K562 (cell line): Measurements from ENCODE around the gene ERAP2. TPM values are rescaled to one million over a fixed set of nuclear protein-coding genes. Genes with fewer than 3 reads are reported as not detected.

ENCODE experiments used
- AFF1 ChIP-seq, 2 experiments: fragments of 450-650 bp; IDR thresholded peaks; 2 replicates each; pipeline ENCODE4 v1.6.1; 2018; ENCODE audit warnings: mild to moderate bottlenecking in 2 of 2, low read depth in 1 of 2; ENCODE audit not compliant: partially characterized antibody in 2 of 2
- GATAD2B ChIP-seq: fragments of 450-650 bp; IDR thresholded peaks from 2 replicates; pipeline ENCODE4 v1.6.1; 2017; ENCODE audit warnings: mild to moderate bottlenecking, borderline replicate concordance
- GTF2E2 ChIP-seq: fragments of 200-800 bp; sonication (Bioruptor generic); IDR thresholded peaks from 2 replicates; pipeline ENCODE4 v1.6.1; 2016; ENCODE audit warnings: missing genetic modification characterization, missing compliant biosample characterization
- HEY1 ChIP-seq: fragments of 250-450 bp; sonication (Bioruptor Pico); IDR thresholded peaks from 2 replicates; pipeline ENCODE4 v1.5.0; 2020; ENCODE audit warnings: mild to moderate bottlenecking, moderate library complexity, borderline replicate concordance
- JUN ChIP-seq, 2 experiments: sonication (generic) in 1 of 2; formaldehyde crosslinking in 1 of 2; IDR thresholded peaks; 2 replicates each; pipeline versions ENCODE4 v1.6.1 to v1.8.0; 2012 to 2022; ENCODE audit warnings: borderline replicate concordance in 2 of 2, mild to moderate bottlenecking in 2 of 2, improper control_type of control experiment in 1 of 2, low read depth in 1 of 2, low read length in 1 of 2, missing genetic modification reagents in 1 of 2
- KLF16 ChIP-seq: IDR thresholded peaks from 2 replicates; pipeline ENCODE4 v1.6.1; 2016; ENCODE audit warnings: antibody characterized with exemption
- MECOM ChIP-seq: fragments of 250-450 bp; sonication (Bioruptor Pico); IDR thresholded peaks from 2 replicates; pipeline ENCODE4 v1.8.0; 2022; ENCODE audit warnings: inconsistent platforms
- MYNN ChIP-seq, 2 experiments: sonication (generic); formaldehyde crosslinking in 1 of 2; IDR thresholded peaks; 2 replicates each; pipeline versions ENCODE4 v1.5.0 to v1.6.1; 2016 to 2020; ENCODE audit warnings: antibody characterized with exemption in 1 of 2, missing genetic modification reagents in 1 of 2
- OTX1 ChIP-seq: fragments of 450-650 bp; formaldehyde crosslinking; IDR thresholded peaks from 2 replicates; pipeline ENCODE4 v1.4.0; 2022; ENCODE audit warnings: mild to moderate bottlenecking
- PCBP2 ChIP-seq: fragments of 200-400 bp; formaldehyde crosslinking; IDR thresholded peaks from 2 replicates; pipeline ENCODE4 v1.6.1; 2018; ENCODE audit warnings: low read length, low read depth, mild to moderate bottlenecking, moderate library complexity; ENCODE audit not compliant: poor library complexity, severe bottlenecking
- POLR2AphosphoS2 ChIP-seq: IDR thresholded peaks from 2 replicates; pipeline ENCODE4 v1.6.1; 2012; ENCODE audit warnings: low read length, improper control_type of control experiment
- POLR2H ChIP-seq: IDR thresholded peaks from 2 replicates; pipeline ENCODE4 v1.6.1; 2016; ENCODE audit warnings: missing genetic modification characterization, low read depth, mild to moderate bottlenecking, control low read depth, missing compliant biosample characterization, moderate library complexity
- PPARD ChIP-seq: fragments of 250-450 bp; sonication (Bioruptor Pico); IDR thresholded peaks from 2 replicates; pipeline ENCODE4 v1.8.0; 2022; ENCODE audit warnings: inconsistent platforms, mild to moderate bottlenecking, moderate library complexity
- SMAD1 ChIP-seq: fragments of 150-350 bp; IDR thresholded peaks from 2 replicates; pipeline ENCODE4 v1.6.1; 2014; ENCODE audit warnings: low read length, low read depth; ENCODE audit not compliant: partially characterized antibody
- SMARCA4 ChIP-seq: fragments of 450-650 bp; IDR thresholded peaks from 2 replicates; pipeline ENCODE4 v1.6.1; 2016
- SMARCA5 ChIP-seq: fragments of 450-650 bp; IDR thresholded peaks from 2 replicates; pipeline ENCODE4 v1.6.1; 2016
- SNAPC5 ChIP-seq: fragments of 250-450 bp; sonication (Bioruptor Pico); IDR thresholded peaks from 2 replicates; pipeline ENCODE4 v1.8.0; 2021; ENCODE audit warnings: moderate library complexity, mild to moderate bottlenecking, inconsistent platforms
- TARDBP ChIP-seq: fragments of 450-650 bp; IDR thresholded peaks from 2 replicates; pipeline ENCODE4 v1.6.1; 2016
- TBP ChIP-seq: optimal IDR thresholded peaks from 2 replicates; pipeline ENCODE3; 2011; ENCODE audit warnings: low read depth, low read length, improper control_type of control experiment
- ZBTB43 ChIP-seq: sonication (generic); formaldehyde crosslinking; IDR thresholded peaks from 2 replicates; pipeline ENCODE4 v1.8.0; 2023; ENCODE audit warnings: mild to moderate bottlenecking, missing genetic modification reagents
- ZNF778 ChIP-seq: fragments of 450-650 bp; formaldehyde crosslinking; IDR thresholded peaks from 2 replicates; pipeline ENCODE4 v1.4.0; 2020; ENCODE audit warnings: mild to moderate bottlenecking, moderate library complexity
- polyA plus RNA-seq, 8 experiments: library from polyadenylated mRNA; depleted of rRNA in 4 of 8; stranded (reverse) in 5 of 8; unstranded in 3 of 8; fragments of >200 nt; fragmentation: Nextera tagmentation in 2 of 8; fragmentation: Illumina TruSeq in 1 of 8; extraction: Ambion mirVana in 2 of 8; extraction: Trizol in 1 of 8; gene quantifications; 2 replicates each; pipeline versions ENCODE4 v1.2.1 to v1.2.3, GENCODE V29; 2011 to 2014; ENCODE audit warnings: inconsistent platforms in 1 of 8, missing spikeins in 1 of 8
- total RNA-seq, 7 experiments: library from RNA; depleted of rRNA in 6 of 7; stranded (reverse); fragments of >200 nt in 6 of 7; fragmentation: Illumina TruSeq in 2 of 7; extraction: Trizol in 2 of 7; gene quantifications; 2 replicates each; pipeline versions ENCODE4 v1.2.1 to v1.2.3, GENCODE V29; 2011 to 2021; ENCODE audit warnings: low replicate concordance in 1 of 7

Gene ERAP2
- total and polyA plus RNA-seq, 9 of the 15 experiments (the other 6 are each of a cell fraction or from before 2014, with no cell fraction given): 0.93 to 4.0 (median 2.1) TPM

- TF ChIP-seq OTX1 (CRISPR knock-in tag) (0 out of 2 replicates have a peak, but pooled peaks have one; percentile 8), SMARCA5 (no peak), TARDBP (peak; percentile 38; the same call in 1 of the 2 replicates), AFF1 (IDR thresholded peaks at IDR 0.05; ENCODE audit: low read depth in 1 of 2, partially characterized antibody in 2 of 2) (no peak), JUN (IDR thresholded peaks at IDR 0.05; ENCODE audit: borderline replicate concordance, low read depth, low read length) (no peak), JUN (CRISPR knock-in tag; IDR thresholded peaks at IDR 0.05; ENCODE audit: borderline replicate concordance) (no peak), GTF2E2 (tag) (peak; percentile 43; the same call in 1 of the 2 replicates), MYNN (IDR thresholded peaks at IDR 0.05) (peak; percentile 94), MYNN (CRISPR knock-in tag; IDR thresholded peaks at IDR 0.05) (no peak), TBP (peak; percentile 82), POLR2AphosphoS2 (no peak), ZBTB43 (no peak; the same call in 1 of the 2 replicates), PPARD (no peak), SNAPC5 (CRISPR knock-in tag) (no peak), SMAD1 (no peak), ZNF778 (no peak), POLR2H (tag) (no peak), GATAD2B (no peak; the same call in 1 of the 2 replicates), MECOM (CRISPR knock-in tag) (no peak), PCBP2 (no peak), SMARCA4 (no peak), KLF16 (no peak), HEY1 (CRISPR knock-in tag) (no peak)
These were observed 59.5 kb downstream of the ERAP2 start, which contains the start of gene LNPEP (continued) for GRCh38 chr5:96935559-96936430.
